NCI-H2171 (cell line): ENCODE measurements around the gene ASB15.
"Not testable (repeated sequence)": the region's sequence is repeated elsewhere in the genome, so short reads cannot be mapped to it uniquely, and the experiment has no call there.

ENCODE experiments used
- DNase-seq: peaks from one replicate; lab custom pipeline; 2025; lab: John Stamatoyannopoulos, UW

The ASB15 gene

GRCh38 chr7:123598657-123599056 lies 3.0 kb upstream of the ASB15 start:
- no peak for DNase-seq

GRCh38 chr7:123599766-123600165 lies 1.9 kb upstream of the ASB15 start:
- no peak for DNase-seq

- DNase-seq: no peak
Observed at GRCh38 chr7:123600876-123601275, 745 bp upstream of the ASB15 start.

- no peak for DNase-seq
Observed at GRCh38 chr7:123602648-123603047, 1.0 kb downstream of the ASB15 start.

GRCh38 chr7:123604739-123605138 lies 3.1 kb downstream of the ASB15 start:
- no peak for DNase-seq

- no peak for DNase-seq
Observed at GRCh38 chr7:123607423-123607975, 5.9 kb downstream of the ASB15 start.

GRCh38 chr7:123608991-123609882 lies 7.6 kb downstream of the ASB15 start:
- no peak for DNase-seq

GRCh38 chr7:123609883-123610239 lies 8.2 kb downstream of the ASB15 start:
- DNase-seq: no peak

GRCh38 chr7:123612024-123612423 lies 10.4 kb downstream of the ASB15 start:
- no peak for DNase-seq

GRCh38 chr7:123615344-123615743 lies 13.7 kb downstream of the ASB15 start:
- DNase-seq: no peak

GRCh38 chr7:123616223-123616622 lies 14.6 kb downstream of the ASB15 start:
- no peak for DNase-seq

- no peak for DNase-seq
Observed at GRCh38 chr7:123621707-123622106, 20.1 kb downstream of the ASB15 start.

- DNase-seq: peak; percentile 42
Observed at GRCh38 chr7:123622660-123623386, 21.2 kb downstream of the ASB15 start.

GRCh38 chr7:123624527-123625183 lies 23.0 kb downstream of the ASB15 start:
- DNase-seq: no peak

- DNase-seq: no peak
Observed at GRCh38 chr7:123625254-123625653, 23.6 kb downstream of the ASB15 start.

- DNase-seq: peak; percentile 20
Observed at GRCh38 chr7:123627851-123628250, 26.2 kb downstream of the ASB15 start.

GRCh38 chr7:123628829-123629228 lies 27.2 kb downstream of the ASB15 start:
- DNase-seq: no peak

GRCh38 chr7:123629281-123629680 lies 27.7 kb downstream of the ASB15 start:
- DNase-seq: no peak

GRCh38 chr7:123632808-123633207 lies 31.2 kb downstream of the ASB15 start:
- DNase-seq: no peak

- DNase-seq: no peak
Observed at GRCh38 chr7:123633553-123633952, 31.9 kb downstream of the ASB15 start.

- DNase-seq: not testable (repeated sequence)
Observed at GRCh38 chr7:123634011-123634573, 32.5 kb downstream of the ASB15 start.
